ENCODE results near the gene MATN4. TPM values are rescaled to one million over a fixed set of nuclear protein-coding genes. Genes with fewer than 3 reads are reported as not detected.
A peak's percentile ranks its signal among the peaks of the same experiment; 100 is the strongest.

The MATN4 gene
- total and polyA plus RNA-seq, 2 experiments from 2014 or later = 3.3 to 5.1 TPM

DNA sequence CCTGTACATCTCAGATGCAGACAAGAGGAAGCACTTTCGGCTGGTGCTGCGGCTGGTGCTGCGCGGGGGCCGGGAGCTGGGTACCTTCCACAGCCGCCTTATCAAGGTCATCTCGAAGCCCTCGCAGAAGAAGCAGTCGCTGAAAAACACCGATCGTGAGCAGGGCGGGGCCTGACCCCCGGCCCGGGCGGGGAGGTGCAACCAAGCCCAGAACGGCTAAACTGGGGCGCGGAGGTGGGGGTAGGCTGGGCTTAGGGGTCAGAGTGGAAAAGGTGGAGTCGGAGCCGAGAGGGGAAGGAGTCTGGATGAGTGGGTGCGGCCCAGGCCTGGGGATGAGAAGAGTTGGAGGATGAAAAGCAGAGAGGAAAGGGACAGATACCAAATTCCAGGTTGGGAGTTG lies 4.1 kb upstream of the MATN4 start:
- no peaks in the 10 kb centered on the region for H3K9me2 ChIP-seq (ENCODE audit: insufficient read depth)
- peaks cover 12% of the 10 kb centered on the region; the same call in 1 of the 2 replicates for H3K27me3 ChIP-seq (ENCODE audit: insufficient read depth)
- ATAC-seq (peak; percentile 40), DNase-seq (ENCODE audit: low spot score) (peak; percentile 65)
- TF ChIP-seq NANOG (IDR thresholded peaks at IDR 0.05; ENCODE audit: borderline replicate concordance) (no peak), JUNB (IDR thresholded peaks at IDR 0.05; ENCODE audit: unreplicated experiment) (no peak), EZH2phosphoT487 (IDR thresholded peaks at IDR 0.05; ENCODE audit: unreplicated experiment) (no peak), CREB1 (CRISPR knock-in tag; IDR thresholded peaks at IDR 0.05; ENCODE audit: low read depth) (no peak), EZH2 (IDR thresholded peaks at IDR 0.05; ENCODE audit: low read depth, unreplicated experiment) (no peak), ZNF114 (CRISPR knock-in tag; IDR thresholded peaks at IDR 0.05) (no peak)
- TF ChIP-seq, protein P1, sequence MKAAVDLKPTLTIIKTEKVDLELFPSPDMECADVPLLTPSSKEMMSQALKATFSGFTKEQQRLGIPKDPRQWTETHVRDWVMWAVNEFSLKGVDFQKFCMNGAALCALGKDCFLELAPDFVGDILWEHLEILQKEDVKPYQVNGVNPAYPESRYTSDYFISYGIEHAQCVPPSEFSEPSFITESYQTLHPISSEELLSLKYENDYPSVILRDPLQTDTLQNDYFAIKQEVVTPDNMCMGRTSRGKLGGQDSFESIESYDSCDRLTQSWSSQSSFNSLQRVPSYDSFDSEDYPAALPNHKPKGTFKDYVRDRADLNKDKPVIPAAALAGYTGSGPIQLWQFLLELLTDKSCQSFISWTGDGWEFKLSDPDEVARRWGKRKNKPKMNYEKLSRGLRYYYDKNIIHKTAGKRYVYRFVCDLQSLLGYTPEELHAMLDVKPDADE (IDR thresholded peaks at IDR 0.05) = no peak
- TF ChIP-seq, protein P2, sequence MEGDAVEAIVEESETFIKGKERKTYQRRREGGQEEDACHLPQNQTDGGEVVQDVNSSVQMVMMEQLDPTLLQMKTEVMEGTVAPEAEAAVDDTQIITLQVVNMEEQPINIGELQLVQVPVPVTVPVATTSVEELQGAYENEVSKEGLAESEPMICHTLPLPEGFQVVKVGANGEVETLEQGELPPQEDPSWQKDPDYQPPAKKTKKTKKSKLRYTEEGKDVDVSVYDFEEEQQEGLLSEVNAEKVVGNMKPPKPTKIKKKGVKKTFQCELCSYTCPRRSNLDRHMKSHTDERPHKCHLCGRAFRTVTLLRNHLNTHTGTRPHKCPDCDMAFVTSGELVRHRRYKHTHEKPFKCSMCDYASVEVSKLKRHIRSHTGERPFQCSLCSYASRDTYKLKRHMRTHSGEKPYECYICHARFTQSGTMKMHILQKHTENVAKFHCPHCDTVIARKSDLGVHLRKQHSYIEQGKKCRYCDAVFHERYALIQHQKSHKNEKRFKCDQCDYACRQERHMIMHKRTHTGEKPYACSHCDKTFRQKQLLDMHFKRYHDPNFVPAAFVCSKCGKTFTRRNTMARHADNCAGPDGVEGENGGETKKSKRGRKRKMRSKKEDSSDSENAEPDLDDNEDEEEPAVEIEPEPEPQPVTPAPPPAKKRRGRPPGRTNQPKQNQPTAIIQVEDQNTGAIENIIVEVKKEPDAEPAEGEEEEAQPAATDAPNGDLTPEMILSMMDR (conservative IDR thresholded peaks at IDR 0.05; ENCODE audit: low read depth in 2 of 2) = no peak
- no peaks in the 10 kb centered on the region; the same call in 2 of the 3 replicates for H3K9me3 Mint-ChIP-seq
- H3K4me3 Mint-ChIP-seq = peak overlapping the region; percentile 47; the same call in 1 of the 3 replicates
- peak overlapping the region; percentile 65 for H3K4me3 ChIP-seq
- peak overlapping the region; percentile 76 for H3K4me2 ChIP-seq
- no peaks in the 10 kb centered on the region for H3K79me2 ChIP-seq (replicated peaks; ENCODE audit: insufficient read depth)
- H3K4me1 ChIP-seq (ENCODE audit: insufficient read depth) = peaks cover 10% of the 10 kb centered on the region; the same call in 1 of the 2 replicates
- peaks cover 2% of the 10 kb centered on the region; the same call in 1 of the 3 replicates for H3K36me3 Mint-ChIP-seq (ENCODE audit: low read depth)
- no peak overlapping the region for H3K27ac ChIP-seq (ENCODE audit: low read depth)
- peak overlapping the region; percentile 98 for H2AFZ ChIP-seq
- no peaks in the 10 kb centered on the region; the same call in 1 of the 2 replicates for H4K20me1 ChIP-seq (replicated peaks; ENCODE audit: insufficient read depth)
- peaks cover 23% of the 10 kb centered on the region for H3K27me3 Mint-ChIP-seq (ENCODE audit: insufficient read depth, low read depth, poor library complexity)
- no peak overlapping the region for H3K27ac Mint-ChIP-seq
- H3K4me1 Mint-ChIP-seq = peaks cover 11% of the 10 kb centered on the region; the same call in 2 of the 3 replicates
- no peaks in the 10 kb centered on the region for H3F3A ChIP-seq (replicated peaks; ENCODE audit: low read depth)
- no peaks in the 10 kb centered on the region for H3K36me3 ChIP-seq (ENCODE audit: insufficient read depth)

- Histone ChIP-seq H3K4me2 (peak overlapping the region; percentile 76), H3K27ac (ENCODE audit: low read depth) (no peak overlapping the region), H3K4me3 (peak overlapping the region; percentile 65), H3K9me2 (ENCODE audit: insufficient read depth) (no peaks in the 10 kb centered on the region), H3K79me2 (replicated peaks; ENCODE audit: insufficient read depth) (no peaks in the 10 kb centered on the region), H2AFZ (peak overlapping the region; percentile 98), H4K20me1 (replicated peaks; ENCODE audit: insufficient read depth) (no peaks in the 10 kb centered on the region; the same call in 1 of the 2 replicates), H3K4me1 (ENCODE audit: insufficient read depth) (peaks cover 10% of the 10 kb centered on the region; the same call in 1 of the 2 replicates), H3K27me3 (ENCODE audit: insufficient read depth) (peaks cover 12% of the 10 kb centered on the region; the same call in 1 of the 2 replicates), H3K36me3 (ENCODE audit: insufficient read depth) (no peaks in the 10 kb centered on the region), H3F3A (replicated peaks; ENCODE audit: low read depth) (no peaks in the 10 kb centered on the region)
- Mint-ChIP-seq H3K27ac (no peak overlapping the region), H3K4me3 (peak overlapping the region; percentile 47; the same call in 2 of the 3 replicates), H3K9me3 (no peaks in the 10 kb centered on the region; the same call in 2 of the 3 replicates), H3K4me1 (peaks cover 11% of the 10 kb centered on the region; the same call in 2 of the 3 replicates), H3K36me3 (ENCODE audit: low read depth) (peaks cover 2% of the 10 kb centered on the region; the same call in 1 of the 3 replicates), H3K27me3 (ENCODE audit: insufficient read depth, low read depth, poor library complexity) (peaks cover 25% of the 10 kb centered on the region)
- DNase-seq (ENCODE audit: low spot score) (peak; percentile 95), ATAC-seq (peak; percentile 79)
- no peak for TF ChIP-seq EZH2phosphoT487 (IDR thresholded peaks at IDR 0.05; ENCODE audit: unreplicated experiment)
- TF ChIP-seq, protein P2 (conservative IDR thresholded peaks at IDR 0.05; ENCODE audit: low read depth in 2 of 2) = peak; percentile 77 to 94
Observed at GRCh38 chr20:45311589-45312211, 3.6 kb upstream of the MATN4 start.

Data from GM23338 (cell line).